A673 (cell line): ENCODE data around the gene ACOXL.

Source experiments
- CTCF ChIP-seq: fragments of 300-800, 200-600 bp; sonication (generic); conservative IDR thresholded peaks from 2 replicates; pipeline ENCODE4 v1.5.1; 2017; ENCODE audit warnings: low read depth, mild to moderate bottlenecking, antibody characterized with exemption, low read length, moderate library complexity, mixed read lengths
- EZH2 ChIP-seq: fragments of 200-600 bp; sonication (generic); IDR thresholded peaks from 2 replicates; pipeline ENCODE4 v1.6.1; 2017; ENCODE audit warnings: borderline replicate concordance, low read depth, mild to moderate bottlenecking, mixed read lengths, antibody characterized with exemption, low read length; ENCODE audit not compliant: poor library complexity, severe bottlenecking

DNA sequence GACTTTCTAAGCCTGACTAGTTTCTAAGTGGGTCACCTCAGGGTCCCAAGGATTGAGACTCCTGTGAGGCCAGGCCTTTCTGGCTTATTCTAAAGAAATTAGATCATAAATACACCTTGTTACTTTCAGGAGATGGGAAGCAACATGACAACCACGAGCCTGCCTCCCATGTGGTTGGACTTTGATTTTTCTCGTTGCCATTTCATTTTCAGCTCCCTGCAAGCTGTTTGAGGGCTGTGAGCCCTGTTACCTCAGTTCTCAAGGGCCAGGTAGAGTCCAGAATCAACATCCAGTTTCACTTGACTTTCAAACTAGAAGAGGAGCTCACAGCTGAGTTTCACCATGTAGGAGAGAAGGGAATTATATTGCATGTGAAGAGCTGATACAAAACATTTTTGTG lies 228.6 kb downstream of the ACOXL start:
- no peak for TF ChIP-seq CTCF
- TF ChIP-seq EZH2 = no peak
